Measurements from ENCODE around the gene DGLUCY.

GRCh38 chr14:91185721-91186120, 71.8 kb downstream of the DGLUCY start:
- no peak for TF ChIP-seq PPARA (CRISPR knock-in tag; IDR thresholded peaks at IDR 0.05; ENCODE audit: borderline replicate concordance)
- TF ChIP-seq ZNF565 (CRISPR knock-in tag; conservative IDR thresholded peaks at IDR 0.05; ENCODE audit: low read depth) = no peak
- no peak for TF ChIP-seq TSHZ2 (CRISPR knock-in tag; IDR thresholded peaks at IDR 0.05)
- TF ChIP-seq PATZ1 (CRISPR knock-in tag; IDR thresholded peaks at IDR 0.05; ENCODE audit: borderline replicate concordance) = no peak
- no peak for TF ChIP-seq CREB5 (CRISPR knock-in tag; IDR thresholded peaks at IDR 0.05; ENCODE audit: low read depth)
- TF ChIP-seq ZFP30 (CRISPR knock-in tag; IDR thresholded peaks at IDR 0.05) = no peak
- no peak for TF ChIP-seq BACH2 (CRISPR knock-in tag; IDR thresholded peaks at IDR 0.05; ENCODE audit: borderline replicate concordance)
- no peak for TF ChIP-seq ZNF70 (CRISPR knock-in tag; IDR thresholded peaks at IDR 0.05)

Measured in SK-N-SH treated with all-trans-retinoic acid at 6 μM for 48 hours (cell line).